Heart left ventricle (tissue), 16 donors: Measurements from ENCODE around the gene PBX1. TPM values are rescaled to one million over a fixed set of nuclear protein-coding genes. Genes with fewer than 3 reads are reported as not detected.
A peak's percentile ranks its signal among the peaks of the same experiment; 100 is the strongest.

Experiments used
- ATAC-seq, 4 donors: fragments of 200-7000 bp; cut with Tn5 transposase; one replicate each; pipeline ENCODE4 v1.9.1; 2020 to 2022; ENCODE audit warnings: moderate library complexity in 4 of 4, mild to moderate bottlenecking in 3 of 4, moderate number of reproducible peaks in 1 of 4
- DNase-seq, 5 donors: peaks; one replicate each; pipeline ENCODE4 v3.0.0-alpha.2; 2020
- H3K27ac ChIP-seq, 12 donors: fragments of 200-600 bp; sonication (generic) in 4 of 12; one replicate each; pipeline versions ENCODE4 v1.5.0 to v1.8.0; 2016 to 2022; ENCODE audit warnings: mild to moderate bottlenecking in 2 of 12
- H3K27me3 ChIP-seq, 9 donors: fragments of 200-600 bp; sonication (generic) in 2 of 9; one replicate each; pipeline versions ENCODE4 v1.5.1 to v1.8.0; 2016 to 2022; ENCODE audit warnings: mild to moderate bottlenecking in 3 of 9
- H3K36me3 ChIP-seq, 9 donors: fragments of 200-600 bp; sonication (generic) in 2 of 9; one replicate each; pipeline versions ENCODE4 v1.5.0 to v1.8.0; 2018 to 2022; ENCODE audit warnings: mild to moderate bottlenecking in 2 of 9
- H3K4me1 ChIP-seq, 12 donors: fragments of 200-600 bp; sonication (generic) in 4 of 12; one replicate each; pipeline versions ENCODE4 v1.5.0 to v1.8.0; 2016 to 2022; ENCODE audit warnings: mild to moderate bottlenecking in 3 of 12
- H3K4me3 ChIP-seq, 12 donors: fragments of 200-600 bp; sonication (generic) in 4 of 12; one replicate each; pipeline versions ENCODE4 v1.5.0 to v1.8.0; 2017 to 2022; ENCODE audit warnings: mild to moderate bottlenecking in 9 of 12, moderate library complexity in 4 of 12
- H3K9me3 ChIP-seq, 12 donors: fragments of 200-600 bp; sonication (generic) in 4 of 12; one replicate each; pipeline versions ENCODE4 v1.5.0 to v1.8.0; 2016 to 2022; ENCODE audit warnings: mild to moderate bottlenecking in 1 of 12
- POLR2A ChIP-seq, 2 donors: fragments of 450-650 bp; IDR thresholded peaks; one replicate each; pipeline ENCODE4 v1.6.1; 2017; ENCODE audit warnings: antibody characterized with exemption in 2 of 2, mild to moderate bottlenecking in 2 of 2, moderate library complexity in 2 of 2
- WGBS, 4 donors: extraction: QIAGEN DNeasy Blood & Tissue Kit in 2 of 4; methylation state at CpG; one replicate each; pipeline versions ENCODE4 v1.1.5 to v1.1.7; 2013 to 2018; 5-methylcytosine and 5-hydroxymethylcytosine counted together
- intact Hi-C, 10 donors: fragments of 100-400 bp; cut with DNase I; formaldehyde crosslinking; loops; one replicate each; pipeline versions ENCODE4 v1.11.1 to v1.14.2; 2022
- polyA plus RNA-seq, 2 donors: library from polyadenylated mRNA; stranded (reverse); fragments of 200-250 nt; gene quantifications; one replicate each; pipeline ENCODE4 v1.2.3, GENCODE V29; 2013
- total RNA-seq, 9 donors: library from RNA; depleted of rRNA in 2 of 9; stranded (reverse); fragments of >200 nt in 2 of 9; fragmentation: NEBNext Ultra II Directional in 3 of 9; extraction: Animal tissue kit (Norgen Biotek cat#: 25700) in 3 of 9; gene quantifications; one replicate each; pipeline versions ENCODE4 v1.1.0 to v1.2.4, GENCODE V29; 2016 to 2023
- TF ChIP-seq, protein P1 (sequence below), 12 donors: fragments of 200-600 bp; sonication (generic) in 4 of 12; IDR thresholded peaks; one replicate each; pipeline versions ENCODE4 v1.5.0 to v1.8.0; 2018 to 2022; ENCODE audit warnings: antibody characterized with exemption in 12 of 12, mild to moderate bottlenecking in 5 of 12
- donor health status: ischemic (EF 13 %, LVEDD 7.1; RV severe dilation, severe dysfunction).
- donor health status: healthy with polysubstance abuse.
- donor health status: DM: no; HTN: yes; CAD: no.
- donor health status: DM: no; HTN: no; CAD: no.
- donor health status: ischemic (EF 25% LVEDD 6.9; RV normal size, moderate dysfunction).
- donor health status: ischemic (EF 25% LVEDD 5.7; RV mildly dilated, moderate dysfunction).
- donor health status: healthy.
- donor health status: DM: yes; HTN: yes; CAD: no.
- donor health status: ischemic (EF 35%, LVEDD 5.7; RV mildly dilated, moderate dysfunction).
- donor health status: nonischemic (EF 11% LVEDD 7.7; RV severe dilation, severe dysfunction).
- donor health status: DM: yes; HTN: yes; CAD: no.
- donor health status: PGD.
- donor health status: ischemic (EF 29% LVEDD 5.4; RV normal size, mild dysfunction).
- donor health status: nonischemic (EF 23%, LVEDD 6.1; RV moderate dilation, normal function).

PBX1 gene
- total and polyA plus RNA-seq, 11 donors, result 15.2 to 78.2 (median 59.1) TPM

- TF ChIP-seq, protein P1, sequence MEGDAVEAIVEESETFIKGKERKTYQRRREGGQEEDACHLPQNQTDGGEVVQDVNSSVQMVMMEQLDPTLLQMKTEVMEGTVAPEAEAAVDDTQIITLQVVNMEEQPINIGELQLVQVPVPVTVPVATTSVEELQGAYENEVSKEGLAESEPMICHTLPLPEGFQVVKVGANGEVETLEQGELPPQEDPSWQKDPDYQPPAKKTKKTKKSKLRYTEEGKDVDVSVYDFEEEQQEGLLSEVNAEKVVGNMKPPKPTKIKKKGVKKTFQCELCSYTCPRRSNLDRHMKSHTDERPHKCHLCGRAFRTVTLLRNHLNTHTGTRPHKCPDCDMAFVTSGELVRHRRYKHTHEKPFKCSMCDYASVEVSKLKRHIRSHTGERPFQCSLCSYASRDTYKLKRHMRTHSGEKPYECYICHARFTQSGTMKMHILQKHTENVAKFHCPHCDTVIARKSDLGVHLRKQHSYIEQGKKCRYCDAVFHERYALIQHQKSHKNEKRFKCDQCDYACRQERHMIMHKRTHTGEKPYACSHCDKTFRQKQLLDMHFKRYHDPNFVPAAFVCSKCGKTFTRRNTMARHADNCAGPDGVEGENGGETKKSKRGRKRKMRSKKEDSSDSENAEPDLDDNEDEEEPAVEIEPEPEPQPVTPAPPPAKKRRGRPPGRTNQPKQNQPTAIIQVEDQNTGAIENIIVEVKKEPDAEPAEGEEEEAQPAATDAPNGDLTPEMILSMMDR (IDR thresholded peaks at IDR 0.05), result no peak
- TF ChIP-seq POLR2A (IDR thresholded peaks at IDR 0.05), result no peak
- Histone ChIP-seq H3K4me1 (peaks cover 3 to 94% (median 71%) of the 10 kb centered on the region in 12 donors), H3K4me3 (no peak overlapping the region), H3K27me3 (no peaks in the 10 kb centered on the region), H3K36me3 (no peaks in the 10 kb centered on the region), H3K9me3 (no peaks in the 10 kb centered on the region), H3K27ac (peak overlapping the region in 3 of 12 donors; percentile 29 to 81 (median 47))
- intact Hi-C loops, result loop anchor here in 3 of 10 donors (5.0 to 10.0 kb wide), 3 partner anchors 61 to 154 kb away; partner anchors contain the start of gene PBX1 (in 1 of the 3)
- ATAC-seq, result no peak
- 92 to 96% (median 95%) methylated on average over 3 of the region's 3 CpGs for WGBS, 4 donors
- no peak for DNase-seq
Measured at GRCh38 chr1:164708596-164708995, 149.6 kb downstream of the PBX1 start.

GRCh38 chr1:164709126-164709525 lies 150.1 kb downstream of the PBX1 start:
- no peak overlapping the region for H3K4me3 ChIP-seq
- ATAC-seq, result no peak
- DNase-seq, result no peak
- whole genome bisulfite sequencing, 4 donors, result 60 to 67% (median 63%) methylated on average over 4 of the region's 4 CpGs
- no peak for TF ChIP-seq POLR2A (IDR thresholded peaks at IDR 0.05)
- TF ChIP-seq, protein P1 (IDR thresholded peaks at IDR 0.05), result no peak
- peaks cover 3 to 94% (median 67%) of the 10 kb centered on the region in 12 donors for H3K4me1 ChIP-seq
- peak overlapping the region in 2 of 12 donors; percentile 29 to 81 for H3K27ac ChIP-seq
- intact Hi-C loops, result loop anchor here in 3 of 10 donors (5.0 to 10.0 kb wide), 3 partner anchors 62 to 154 kb away; partner anchors contain the start of gene PBX1 (in 1 of the 3)
- no peaks in the 10 kb centered on the region for H3K36me3 ChIP-seq
- H3K9me3 ChIP-seq, result no peaks in the 10 kb centered on the region
- no peaks in the 10 kb centered on the region for H3K27me3 ChIP-seq

DNA sequence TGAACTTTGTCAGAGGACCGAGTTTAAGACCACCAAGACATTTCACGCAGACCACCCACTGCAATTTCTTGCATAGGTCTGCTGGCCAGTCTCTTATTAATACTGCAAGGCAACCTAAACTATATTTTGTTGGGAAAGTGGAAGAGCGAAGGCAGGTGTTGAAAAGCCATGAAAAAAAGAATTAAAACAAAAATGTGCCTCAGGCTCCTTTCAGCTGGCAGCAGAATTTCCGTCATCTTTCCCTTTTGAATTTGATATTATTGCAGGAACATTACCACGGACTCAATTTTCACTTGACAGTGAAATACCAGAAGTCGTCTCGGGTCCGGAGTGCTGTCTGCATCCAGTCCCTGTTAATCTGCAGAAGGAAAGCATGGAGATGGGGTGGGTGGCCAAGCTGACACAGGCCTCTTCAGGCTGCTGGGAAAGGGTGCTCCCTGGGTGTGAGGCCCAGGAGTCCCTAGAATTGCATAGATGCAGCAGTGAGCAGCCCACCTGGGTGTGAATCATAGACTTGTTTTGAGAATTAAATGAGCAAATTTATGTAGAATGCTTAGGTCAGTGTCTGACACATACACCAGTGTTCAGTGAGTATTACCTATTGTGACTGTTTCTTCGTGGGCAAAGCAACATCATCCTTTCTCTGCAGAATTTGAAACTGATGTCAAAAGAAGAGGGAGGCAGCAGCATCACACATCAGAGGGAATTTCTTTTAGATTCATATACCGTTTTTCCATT lies 150.7 kb downstream of the PBX1 start:
- H3K4me3 ChIP-seq, result no peak overlapping the region
- no peak for TF ChIP-seq POLR2A (IDR thresholded peaks at IDR 0.05)
- TF ChIP-seq, protein P1 (IDR thresholded peaks at IDR 0.05), result no peak
- 79 to 90% (median 86%) methylated on average over 10 of the region's 10 CpGs for WGBS, 4 donors
- ATAC-seq (no peak), DNase-seq (no peak)
- H3K9me3 ChIP-seq, result no peaks in the 10 kb centered on the region
- H3K36me3 ChIP-seq, result no peaks in the 10 kb centered on the region
- intact Hi-C loops, result loop anchor here in 5 of 10 donors (5.0 to 10.0 kb wide), 7 partner anchors 38 to 155 kb away; partner anchors contain the start of gene PBX1 (in 2 of the 5)
- peaks cover 3 to 94% (median 66%) of the 10 kb centered on the region in 12 donors for H3K4me1 ChIP-seq
- no peaks in the 10 kb centered on the region for H3K27me3 ChIP-seq
- H3K27ac ChIP-seq, result peak overlapping the region in 2 of 12 donors; percentile 29 to 81
